Mammary epithelial cell (primary cell): ENCODE data around the gene TCF7.

Experiments used
- EZH2 ChIP-seq: IDR thresholded peaks from 2 replicates; pipeline ENCODE4 v1.6.1; 2012; ENCODE audit warnings: low read length, inconsistent platforms, borderline replicate concordance
- TF ChIP-seq, protein P1 (sequence below), 2 donors: IDR thresholded peaks in 1 of 2; conservative IDR thresholded peaks in 1 of 2; 2 replicates each; pipeline ENCODE4 v1.5.1; 2011 to 2012; ENCODE audit warnings: inconsistent platforms in 2 of 2, low read length in 2 of 2, mild to moderate bottlenecking in 2 of 2, control low read depth in 1 of 2, low read depth in 1 of 2; ENCODE audit not compliant: insufficient read depth in 1 of 2; ENCODE audit errors: extremely low read depth in 1 of 2

DNA sequence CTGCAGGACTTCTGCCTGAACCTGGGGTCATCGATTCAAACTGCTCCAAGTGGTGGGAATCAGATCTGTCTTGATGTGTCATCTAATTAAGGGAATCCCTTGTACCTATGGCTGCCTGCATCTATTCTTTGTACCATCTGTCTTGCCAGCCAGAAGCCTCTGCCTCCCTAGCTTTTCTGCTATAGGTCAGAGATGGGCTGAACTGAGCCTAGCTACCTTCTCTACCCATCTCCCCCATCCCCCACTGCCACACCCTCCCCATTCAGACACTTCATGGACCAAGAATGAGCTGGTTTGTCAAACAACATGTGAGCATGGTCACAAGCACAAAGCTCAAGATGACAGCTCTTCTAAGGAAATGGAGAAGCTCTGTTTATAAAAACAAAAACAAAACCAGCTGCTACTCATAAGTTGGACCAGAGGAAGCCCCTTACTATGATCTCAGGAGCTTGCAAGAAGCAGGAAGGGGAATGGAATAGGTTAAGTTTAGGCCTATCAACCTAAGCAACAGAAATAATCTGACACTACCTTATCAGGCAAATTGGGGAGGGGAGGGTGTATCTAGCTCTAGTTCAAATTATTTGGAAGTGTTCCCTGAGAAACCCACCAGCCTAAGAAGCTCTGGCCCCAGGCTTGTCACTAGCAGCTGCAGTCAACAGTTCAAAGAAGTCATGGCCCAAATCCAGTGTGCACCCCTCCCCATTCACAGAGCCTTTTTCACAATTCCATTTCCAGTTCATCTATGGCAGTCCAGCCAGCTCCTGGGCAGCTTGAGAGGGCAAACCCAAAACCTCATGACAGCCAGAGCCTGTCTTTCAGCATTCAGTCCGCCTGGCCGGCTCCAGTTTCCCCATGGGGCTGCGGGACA is 32.4 kb downstream of the TCF7 start:
- TF ChIP-seq, protein P1, sequence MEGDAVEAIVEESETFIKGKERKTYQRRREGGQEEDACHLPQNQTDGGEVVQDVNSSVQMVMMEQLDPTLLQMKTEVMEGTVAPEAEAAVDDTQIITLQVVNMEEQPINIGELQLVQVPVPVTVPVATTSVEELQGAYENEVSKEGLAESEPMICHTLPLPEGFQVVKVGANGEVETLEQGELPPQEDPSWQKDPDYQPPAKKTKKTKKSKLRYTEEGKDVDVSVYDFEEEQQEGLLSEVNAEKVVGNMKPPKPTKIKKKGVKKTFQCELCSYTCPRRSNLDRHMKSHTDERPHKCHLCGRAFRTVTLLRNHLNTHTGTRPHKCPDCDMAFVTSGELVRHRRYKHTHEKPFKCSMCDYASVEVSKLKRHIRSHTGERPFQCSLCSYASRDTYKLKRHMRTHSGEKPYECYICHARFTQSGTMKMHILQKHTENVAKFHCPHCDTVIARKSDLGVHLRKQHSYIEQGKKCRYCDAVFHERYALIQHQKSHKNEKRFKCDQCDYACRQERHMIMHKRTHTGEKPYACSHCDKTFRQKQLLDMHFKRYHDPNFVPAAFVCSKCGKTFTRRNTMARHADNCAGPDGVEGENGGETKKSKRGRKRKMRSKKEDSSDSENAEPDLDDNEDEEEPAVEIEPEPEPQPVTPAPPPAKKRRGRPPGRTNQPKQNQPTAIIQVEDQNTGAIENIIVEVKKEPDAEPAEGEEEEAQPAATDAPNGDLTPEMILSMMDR (conservative IDR thresholded peaks at IDR 0.05 in 1 of 2, IDR thresholded peaks at IDR 0.05 in 1 of 2; ENCODE audit: extremely low read depth in 1 of 2, insufficient read depth in 1 of 2, low read depth in 1 of 2, low read length in 2 of 2), result no peak
- no peak for TF ChIP-seq EZH2
